Measurements from ENCODE around the gene ZNF497.
A peak's percentile ranks its signal among the peaks of the same experiment; 100 is the strongest.
"Not testable (repeated sequence)": the region's sequence is repeated elsewhere in the genome, so short reads cannot be mapped to it uniquely, and the experiment has no call there.

Gene ZNF497

GRCh38 chr19:58336216-58336615 is 26.3 kb downstream of the ZNF497 start:
- no peak for DNase-seq (ENCODE audit: insufficient read length, low spot score)
- TF ChIP-seq POLR2A (IDR thresholded peaks at IDR 0.05; ENCODE audit: low read depth, low read length), result no peak
- FAIRE-seq, result no peak

GRCh38 chr19:58335630-58336029 is 26.9 kb downstream of the ZNF497 start:
- TF ChIP-seq POLR2A (IDR thresholded peaks at IDR 0.05; ENCODE audit: low read depth, low read length), result no peak
- FAIRE-seq (no peak), DNase-seq (ENCODE audit: insufficient read length, low spot score) (no peak)

GRCh38 chr19:58334691-58335249 is 27.8 kb downstream of the ZNF497 start:
- no peak for TF ChIP-seq POLR2A (IDR thresholded peaks at IDR 0.05; ENCODE audit: low read depth, low read length)
- no peak for FAIRE-seq
- DNase-seq (ENCODE audit: insufficient read length, low spot score), result no peak

GRCh38 chr19:58332697-58333096 is 29.9 kb downstream of the ZNF497 start:
- no peak for TF ChIP-seq POLR2A (IDR thresholded peaks at IDR 0.05; ENCODE audit: low read depth, low read length)
- FAIRE-seq (no peak), DNase-seq (ENCODE audit: insufficient read length, low spot score) (no peak)

GRCh38 chr19:58330458-58330857 is 32.1 kb downstream of the ZNF497 start:
- FAIRE-seq, result peak; percentile 6
- no peak for TF ChIP-seq POLR2A (IDR thresholded peaks at IDR 0.05; ENCODE audit: low read depth, low read length)
- peak; percentile 96 for DNase-seq (ENCODE audit: insufficient read length, low spot score)

GRCh38 chr19:58328999-58329398 is 33.6 kb downstream of the ZNF497 start:
- DNase-seq (ENCODE audit: insufficient read length, low spot score), result no peak
- no peak for FAIRE-seq
- TF ChIP-seq POLR2A (IDR thresholded peaks at IDR 0.05; ENCODE audit: low read depth, low read length), result no peak

GRCh38 chr19:58326914-58327726 is 35.4 kb downstream of the ZNF497 start, which contains the start of gene ZSCAN22:
TSS of gene ZSCAN22 (plus strand) at chr19:58326994. CDS start at chr19:58334803, 7,809 bp downstream.
- FAIRE-seq (no peak), DNase-seq (ENCODE audit: insufficient read length, low spot score) (peak; percentile 98)
- TF ChIP-seq POLR2A (IDR thresholded peaks at IDR 0.05; ENCODE audit: low read depth, low read length), result peak; percentile 92

- DNase-seq (ENCODE audit: insufficient read length, low spot score) (no peak), FAIRE-seq (no peak)
- TF ChIP-seq POLR2A (IDR thresholded peaks at IDR 0.05; ENCODE audit: low read depth, low read length), result no peak
These were observed 36.0 kb downstream of the ZNF497 start for GRCh38 chr19:58326501-58326913.

GRCh38 chr19:58325311-58326022 is 37.1 kb downstream of the ZNF497 start:
- FAIRE-seq, result no peak
- no peak for DNase-seq (ENCODE audit: insufficient read length, low spot score)
- no peak for TF ChIP-seq POLR2A (IDR thresholded peaks at IDR 0.05; ENCODE audit: low read depth, low read length)

- no peak for DNase-seq (ENCODE audit: insufficient read length, low spot score)
- FAIRE-seq, result no peak
- TF ChIP-seq POLR2A (IDR thresholded peaks at IDR 0.05; ENCODE audit: low read depth, low read length), result no peak
These were observed 43.3 kb downstream of the ZNF497 start for GRCh38 chr19:58319241-58319640.

GRCh38 chr19:58318297-58318696 is 44.3 kb downstream of the ZNF497 start:
- FAIRE-seq (no peak), DNase-seq (ENCODE audit: insufficient read length, low spot score) (no peak)
- no peak for TF ChIP-seq POLR2A (IDR thresholded peaks at IDR 0.05; ENCODE audit: low read depth, low read length)

- no peak for FAIRE-seq
- no peak for TF ChIP-seq POLR2A (IDR thresholded peaks at IDR 0.05; ENCODE audit: low read depth, low read length)
- no peak for DNase-seq (ENCODE audit: insufficient read length, low spot score)
These were observed 45.0 kb downstream of the ZNF497 start for GRCh38 chr19:58317476-58318072.

- DNase-seq (ENCODE audit: insufficient read length, low spot score) (no peak), FAIRE-seq (no peak)
- no peak for TF ChIP-seq POLR2A (IDR thresholded peaks at IDR 0.05; ENCODE audit: low read depth, low read length)
These were observed 47.0 kb downstream of the ZNF497 start for GRCh38 chr19:58315580-58315979.

- no peak for TF ChIP-seq POLR2A (IDR thresholded peaks at IDR 0.05; ENCODE audit: low read depth, low read length)
- no peak for FAIRE-seq
- no peak for DNase-seq (ENCODE audit: insufficient read length, low spot score)
These were observed 51.1 kb downstream of the ZNF497 start for GRCh38 chr19:58311345-58311865.

- not testable (repeated sequence) for DNase-seq (ENCODE audit: insufficient read length, low spot score); FAIRE-seq
These were observed 51.9 kb downstream of the ZNF497 start for GRCh38 chr19:58310685-58311084.

Data from H54 (cell line).